Caco-2 (cell line): ENCODE results near the gene LRRTM4. TPM values are rescaled to one million over a fixed set of nuclear protein-coding genes. Genes with fewer than 3 reads are reported as not detected.

Source experiments
- BruUV-seq: library from RNA; stranded (reverse); fragments of 400-500 nt; replicated peaks from 2 replicates; lab custom pipeline; 2021; lab: Mats Ljungman, UMichigan
- CTCF ChIA-PET: fragments of 300-600 bp; sonication (Branson Sonifier 250); formaldehyde crosslinking; loops from one replicate; lab custom pipeline; 2022; ENCODE audit warnings: antibody characterized with exemption; lab: Charles Lee
- POLR2A ChIA-PET: fragments of 300-600 bp; sonication (Branson Sonifier 250); formaldehyde crosslinking; loops from one replicate; lab custom pipeline; 2022; ENCODE audit warnings: antibody characterized with exemption; lab: Charles Lee
- DNase-seq, 2 experiments: peaks; one replicate each; pipeline versions ENCODE4 v3.0.0 to v3.0.0-alpha.2; 2020 to 2022
- H3K27me3 ChIP-seq: replicated peaks from 2 replicates; pipeline ENCODE4 v1.6.0; 2011; ENCODE audit warnings: low read length; ENCODE audit not compliant: control insufficient read depth, insufficient read depth
- H3K36me3 ChIP-seq: 2 replicates; pipeline ENCODE4 v1.5.1; 2011; ENCODE audit warnings: low read length; ENCODE audit not compliant: control insufficient read depth, insufficient read depth
- H3K4me1 ChIP-seq: fragments of 250-450 bp; sonication (Bioruptor Pico); 2 replicates; pipeline ENCODE4 v1.5.1; 2020; ENCODE audit warnings: mild to moderate bottlenecking
- H3K4me3 ChIP-seq: 2 replicates; pipeline ENCODE4 v1.5.1; 2011; ENCODE audit warnings: low read depth, mild to moderate bottlenecking, control low read depth, low read length
- H3K9me3 ChIP-seq: fragments of 250-450 bp; sonication (Bioruptor Pico); 2 replicates; pipeline ENCODE4 v1.5.1; 2020; ENCODE audit warnings: mild to moderate bottlenecking, moderate library complexity
- H3K27ac Mint-ChIP-seq: one replicate; pipeline ENCODE4 v1.8.0; 2022; ENCODE audit warnings: mixed read lengths; ENCODE audit not compliant: unreplicated experiment
- H3K27me3 Mint-ChIP-seq: one replicate; pipeline ENCODE4 v1.8.0; 2022; ENCODE audit warnings: mixed read lengths; ENCODE audit not compliant: insufficient read depth, unreplicated experiment
- H3K36me3 Mint-ChIP-seq: one replicate; pipeline ENCODE4 v1.8.0; 2022; ENCODE audit warnings: mild to moderate bottlenecking, mixed read lengths; ENCODE audit not compliant: insufficient read depth, unreplicated experiment
- H3K4me1 Mint-ChIP-seq: one replicate; pipeline ENCODE4 v1.8.0; 2022; ENCODE audit warnings: low read depth, mixed read lengths; ENCODE audit not compliant: unreplicated experiment
- H3K4me3 Mint-ChIP-seq: one replicate; pipeline ENCODE4 v1.8.0; 2022; ENCODE audit warnings: mild to moderate bottlenecking, moderate library complexity, mixed read lengths; ENCODE audit not compliant: unreplicated experiment
- H3K9me3 Mint-ChIP-seq: one replicate; pipeline ENCODE4 v1.8.0; 2022; ENCODE audit warnings: mixed read lengths; ENCODE audit not compliant: unreplicated experiment
- CTCF ChIP-seq, 2 experiments: fragments of 200-600 bp in 1 of 2; IDR thresholded peaks; 1 replicate in 1 of 2; 2 replicates in 1 of 2; pipeline versions ENCODE4 v1.5.1 to v1.8.0; 2011 to 2022; ENCODE audit warnings: antibody characterized with exemption in 1 of 2, control low read depth in 1 of 2, inconsistent platforms in 1 of 2, low read depth in 1 of 2, low read length in 1 of 2, mild to moderate bottlenecking in 1 of 2, moderate library complexity in 1 of 2; ENCODE audit not compliant: insufficient read depth in 1 of 2, severe bottlenecking in 1 of 2, unreplicated experiment in 1 of 2
- intact Hi-C: fragments of 100-400 bp; cut with micrococcal nuclease; formaldehyde crosslinking; loops from one replicate; pipeline ENCODE4 v1.10.0; 2022; ENCODE audit not compliant: unreplicated experiment
- total RNA-seq: library from RNA; stranded (reverse); gene quantifications from 2 replicates; pipeline ENCODE4 v1.2.3, GENCODE V29; 2022

LRRTM4 gene
- total RNA-seq, 1 experiment from 2014 or later = 0.32 TPM

- ChIA-PET POLR2A (no interaction called here), CTCF (no interaction called here)
- Histone ChIP-seq H3K4me1 (no peaks in the 10 kb centered on the region), H3K4me3 (no peak overlapping the region), H3K36me3 (no peaks in the 10 kb centered on the region), H3K9me3 (no peaks in the 10 kb centered on the region), H3K27me3 (no peaks in the 10 kb centered on the region)
- no peak overlapping the region for H3K4me3 Mint-ChIP-seq
- no peaks in the 10 kb centered on the region for H3K36me3 Mint-ChIP-seq
- H3K4me1 Mint-ChIP-seq = no peaks in the 10 kb centered on the region
- TF ChIP-seq CTCF (IDR thresholded peaks at IDR 0.05; ENCODE audit: insufficient read depth in 1 of 2, low read depth in 1 of 2, low read length in 1 of 2, severe bottlenecking in 1 of 2, unreplicated experiment in 1 of 2) = no peak
- no peaks in the 10 kb centered on the region for H3K9me3 Mint-ChIP-seq
- DNase-seq = no peak
- H3K27me3 Mint-ChIP-seq = peaks cover 5% of the 10 kb centered on the region
- no TSS peak for BruUV-seq
- intact Hi-C loops = no loop called here
- H3K27ac Mint-ChIP-seq = no peak overlapping the region
Observed at GRCh38 chr2:77487074-77487803, 34.9 kb downstream of the LRRTM4 start.

- no peaks in the 10 kb centered on the region for H3K27me3 ChIP-seq
- H3K9me3 Mint-ChIP-seq = no peaks in the 10 kb centered on the region
- peaks cover 6% of the 10 kb centered on the region for H3K27me3 Mint-ChIP-seq
- no TSS peak for BruUV-seq
- H3K27ac Mint-ChIP-seq = no peak overlapping the region
- H3K4me3 Mint-ChIP-seq = no peak overlapping the region
- DNase-seq = no peak
- H3K36me3 ChIP-seq = no peaks in the 10 kb centered on the region
- H3K4me1 ChIP-seq = no peaks in the 10 kb centered on the region
- no peaks in the 10 kb centered on the region for H3K4me1 Mint-ChIP-seq
- CTCF ChIA-PET = no interaction called here
- intact Hi-C loops = no loop called here
- H3K36me3 Mint-ChIP-seq = no peaks in the 10 kb centered on the region
- no peak overlapping the region for H3K4me3 ChIP-seq
- H3K9me3 ChIP-seq = no peaks in the 10 kb centered on the region
- POLR2A ChIA-PET = no interaction called here
- no peak for TF ChIP-seq CTCF (IDR thresholded peaks at IDR 0.05; ENCODE audit: insufficient read depth in 1 of 2, low read depth in 1 of 2, low read length in 1 of 2, severe bottlenecking in 1 of 2, unreplicated experiment in 1 of 2)
Observed at GRCh38 chr2:77484026-77484425, 38.1 kb downstream of the LRRTM4 start.

- Histone ChIP-seq H3K4me3 (no peak overlapping the region), H3K9me3 (0 out of 2 replicates have a peak, but pooled peaks cover 4% of the 10 kb centered on the region), H3K4me1 (no peaks in the 10 kb centered on the region), H3K27me3 (no peaks in the 10 kb centered on the region), H3K36me3 (no peaks in the 10 kb centered on the region)
- no peaks in the 10 kb centered on the region for H3K36me3 Mint-ChIP-seq
- no peaks in the 10 kb centered on the region for H3K4me1 Mint-ChIP-seq
- ChIA-PET POLR2A (no interaction called here), CTCF (no interaction called here)
- DNase-seq = no peak
- no peak overlapping the region for H3K27ac Mint-ChIP-seq
- intact Hi-C loops = loop anchor here (5.0 kb wide), 1 partner anchor 47 kb away; no protein-coding TSS in a partner anchor
- no TSS peak for BruUV-seq
- H3K9me3 Mint-ChIP-seq = peaks cover 10% of the 10 kb centered on the region
- peaks cover 6% of the 10 kb centered on the region for H3K27me3 Mint-ChIP-seq
- no peak overlapping the region for H3K4me3 Mint-ChIP-seq
- TF ChIP-seq CTCF (IDR thresholded peaks at IDR 0.05; ENCODE audit: insufficient read depth in 1 of 2, low read depth in 1 of 2, low read length in 1 of 2, severe bottlenecking in 1 of 2, unreplicated experiment in 1 of 2) = no peak
Observed at GRCh38 chr2:77479895-77480294, 42.3 kb downstream of the LRRTM4 start.
